Measurements from ENCODE around the gene RAB4B. TPM values are rescaled to one million over a fixed set of nuclear protein-coding genes. Genes with fewer than 3 reads are reported as not detected.

The RAB4B gene
- total RNA-seq, 1 experiment from 2014 or later: 29.7 TPM

DNA sequence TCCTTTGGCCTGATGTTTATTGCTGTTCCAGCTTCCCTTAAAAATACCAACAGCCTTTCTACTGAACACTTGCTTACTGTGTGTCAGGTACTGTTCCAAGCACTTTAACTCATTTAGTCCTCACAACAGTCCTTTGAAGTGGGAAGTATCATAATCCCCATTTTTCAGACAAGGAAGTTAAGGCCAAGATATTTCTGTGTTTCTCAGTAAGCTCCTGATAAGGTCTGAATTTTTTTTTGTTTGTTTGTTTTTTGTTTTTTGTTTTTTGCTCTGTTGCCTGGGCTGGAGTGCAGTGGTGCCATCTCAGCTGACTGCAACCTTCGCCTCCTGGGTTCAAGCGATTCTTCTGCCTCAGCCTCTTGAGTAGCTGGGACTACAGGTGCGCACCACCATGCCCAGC, 19.6 kb upstream of the RAB4B start:
- ChIA-PET POLR2A (interaction anchor here (1.9 kb wide), 1 partner anchor 19 kb away, joined by 6 read pairs; the partner anchor contains the start of gene RAB4B), CTCF (interaction anchor here (2.3 kb wide), 1 partner anchor 48 kb away, joined by 7 read pairs; no protein-coding TSS in a partner anchor)

DNA sequence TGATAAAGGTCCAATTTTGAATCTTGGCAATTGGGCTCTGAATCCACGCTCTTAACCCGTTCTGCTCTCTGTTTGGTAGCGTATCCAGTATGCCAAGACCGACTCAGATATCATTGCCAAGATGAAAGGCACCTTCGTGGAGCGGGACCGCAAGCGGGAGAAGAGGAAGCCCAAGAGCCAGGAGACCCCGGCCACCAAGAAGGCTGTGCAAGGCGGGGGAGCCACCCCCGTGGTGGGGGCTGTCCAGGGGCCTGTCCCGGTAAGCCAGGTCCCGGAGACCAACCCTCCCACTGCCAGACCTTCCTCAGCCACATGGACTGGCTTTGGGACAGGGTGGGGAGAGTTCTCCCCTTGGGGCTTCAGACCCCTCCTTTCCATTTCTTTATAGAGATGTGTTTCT, 18.7 kb upstream of the RAB4B start:
- ChIA-PET POLR2A (no interaction called here), CTCF (interaction anchor here (0.6 kb wide), 1 partner anchor 342 kb away, joined by 3 read pairs; no protein-coding TSS in a partner anchor)
- no peak overlapping the region for H3K4me3 Mint-ChIP-seq
- H3K9me3 Mint-ChIP-seq: no peaks in the 10 kb centered on the region
- no peak overlapping the region for H3K27ac Mint-ChIP-seq
- DNase-seq (ENCODE audit: low spot score): no peak
- ATAC-seq: no peak
- H3K4me1 Mint-ChIP-seq: peaks cover 15% of the 10 kb centered on the region
- H3K36me3 Mint-ChIP-seq: peaks cover 88% of the 10 kb centered on the region
- no peaks in the 10 kb centered on the region for H3K27me3 Mint-ChIP-seq (ENCODE audit: low read depth)
- no peak for TF ChIP-seq PREB (CRISPR knock-in tag; IDR thresholded peaks at IDR 0.05; ENCODE audit: borderline replicate concordance)
- TF ChIP-seq OVOL2 (CRISPR knock-in tag; IDR thresholded peaks at IDR 0.05; ENCODE audit: borderline replicate concordance): no peak
- TF ChIP-seq, protein P1, sequence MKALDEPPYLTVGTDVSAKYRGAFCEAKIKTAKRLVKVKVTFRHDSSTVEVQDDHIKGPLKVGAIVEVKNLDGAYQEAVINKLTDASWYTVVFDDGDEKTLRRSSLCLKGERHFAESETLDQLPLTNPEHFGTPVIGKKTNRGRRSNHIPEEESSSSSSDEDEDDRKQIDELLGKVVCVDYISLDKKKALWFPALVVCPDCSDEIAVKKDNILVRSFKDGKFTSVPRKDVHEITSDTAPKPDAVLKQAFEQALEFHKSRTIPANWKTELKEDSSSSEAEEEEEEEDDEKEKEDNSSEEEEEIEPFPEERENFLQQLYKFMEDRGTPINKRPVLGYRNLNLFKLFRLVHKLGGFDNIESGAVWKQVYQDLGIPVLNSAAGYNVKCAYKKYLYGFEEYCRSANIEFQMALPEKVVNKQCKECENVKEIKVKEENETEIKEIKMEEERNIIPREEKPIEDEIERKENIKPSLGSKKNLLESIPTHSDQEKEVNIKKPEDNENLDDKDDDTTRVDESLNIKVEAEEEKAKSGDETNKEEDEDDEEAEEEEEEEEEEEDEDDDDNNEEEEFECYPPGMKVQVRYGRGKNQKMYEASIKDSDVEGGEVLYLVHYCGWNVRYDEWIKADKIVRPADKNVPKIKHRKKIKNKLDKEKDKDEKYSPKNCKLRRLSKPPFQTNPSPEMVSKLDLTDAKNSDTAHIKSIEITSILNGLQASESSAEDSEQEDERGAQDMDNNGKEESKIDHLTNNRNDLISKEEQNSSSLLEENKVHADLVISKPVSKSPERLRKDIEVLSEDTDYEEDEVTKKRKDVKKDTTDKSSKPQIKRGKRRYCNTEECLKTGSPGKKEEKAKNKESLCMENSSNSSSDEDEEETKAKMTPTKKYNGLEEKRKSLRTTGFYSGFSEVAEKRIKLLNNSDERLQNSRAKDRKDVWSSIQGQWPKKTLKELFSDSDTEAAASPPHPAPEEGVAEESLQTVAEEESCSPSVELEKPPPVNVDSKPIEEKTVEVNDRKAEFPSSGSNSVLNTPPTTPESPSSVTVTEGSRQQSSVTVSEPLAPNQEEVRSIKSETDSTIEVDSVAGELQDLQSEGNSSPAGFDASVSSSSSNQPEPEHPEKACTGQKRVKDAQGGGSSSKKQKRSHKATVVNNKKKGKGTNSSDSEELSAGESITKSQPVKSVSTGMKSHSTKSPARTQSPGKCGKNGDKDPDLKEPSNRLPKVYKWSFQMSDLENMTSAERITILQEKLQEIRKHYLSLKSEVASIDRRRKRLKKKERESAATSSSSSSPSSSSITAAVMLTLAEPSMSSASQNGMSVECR (CRISPR knock-in tag; IDR thresholded peaks at IDR 0.05; ENCODE audit: borderline replicate concordance): no peak
- TF ChIP-seq SMAD4 (CRISPR knock-in tag; IDR thresholded peaks at IDR 0.05): no peak
- TF ChIP-seq NFYB (CRISPR knock-in tag; conservative IDR thresholded peaks at IDR 0.05; ENCODE audit: low read depth): no peak
- no peak for TF ChIP-seq TP53 (CRISPR knock-in tag; IDR thresholded peaks at IDR 0.05)
- TF ChIP-seq, protein P2, sequence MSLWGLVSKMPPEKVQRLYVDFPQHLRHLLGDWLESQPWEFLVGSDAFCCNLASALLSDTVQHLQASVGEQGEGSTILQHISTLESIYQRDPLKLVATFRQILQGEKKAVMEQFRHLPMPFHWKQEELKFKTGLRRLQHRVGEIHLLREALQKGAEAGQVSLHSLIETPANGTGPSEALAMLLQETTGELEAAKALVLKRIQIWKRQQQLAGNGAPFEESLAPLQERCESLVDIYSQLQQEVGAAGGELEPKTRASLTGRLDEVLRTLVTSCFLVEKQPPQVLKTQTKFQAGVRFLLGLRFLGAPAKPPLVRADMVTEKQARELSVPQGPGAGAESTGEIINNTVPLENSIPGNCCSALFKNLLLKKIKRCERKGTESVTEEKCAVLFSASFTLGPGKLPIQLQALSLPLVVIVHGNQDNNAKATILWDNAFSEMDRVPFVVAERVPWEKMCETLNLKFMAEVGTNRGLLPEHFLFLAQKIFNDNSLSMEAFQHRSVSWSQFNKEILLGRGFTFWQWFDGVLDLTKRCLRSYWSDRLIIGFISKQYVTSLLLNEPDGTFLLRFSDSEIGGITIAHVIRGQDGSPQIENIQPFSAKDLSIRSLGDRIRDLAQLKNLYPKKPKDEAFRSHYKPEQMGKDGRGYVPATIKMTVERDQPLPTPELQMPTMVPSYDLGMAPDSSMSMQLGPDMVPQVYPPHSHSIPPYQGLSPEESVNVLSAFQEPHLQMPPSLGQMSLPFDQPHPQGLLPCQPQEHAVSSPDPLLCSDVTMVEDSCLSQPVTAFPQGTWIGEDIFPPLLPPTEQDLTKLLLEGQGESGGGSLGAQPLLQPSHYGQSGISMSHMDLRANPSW (CRISPR knock-in tag; conservative IDR thresholded peaks at IDR 0.05; ENCODE audit: low read depth): no peak
- no peak for TF ChIP-seq HMGXB4 (CRISPR knock-in tag; IDR thresholded peaks at IDR 0.05)
- TF ChIP-seq, protein P3, sequence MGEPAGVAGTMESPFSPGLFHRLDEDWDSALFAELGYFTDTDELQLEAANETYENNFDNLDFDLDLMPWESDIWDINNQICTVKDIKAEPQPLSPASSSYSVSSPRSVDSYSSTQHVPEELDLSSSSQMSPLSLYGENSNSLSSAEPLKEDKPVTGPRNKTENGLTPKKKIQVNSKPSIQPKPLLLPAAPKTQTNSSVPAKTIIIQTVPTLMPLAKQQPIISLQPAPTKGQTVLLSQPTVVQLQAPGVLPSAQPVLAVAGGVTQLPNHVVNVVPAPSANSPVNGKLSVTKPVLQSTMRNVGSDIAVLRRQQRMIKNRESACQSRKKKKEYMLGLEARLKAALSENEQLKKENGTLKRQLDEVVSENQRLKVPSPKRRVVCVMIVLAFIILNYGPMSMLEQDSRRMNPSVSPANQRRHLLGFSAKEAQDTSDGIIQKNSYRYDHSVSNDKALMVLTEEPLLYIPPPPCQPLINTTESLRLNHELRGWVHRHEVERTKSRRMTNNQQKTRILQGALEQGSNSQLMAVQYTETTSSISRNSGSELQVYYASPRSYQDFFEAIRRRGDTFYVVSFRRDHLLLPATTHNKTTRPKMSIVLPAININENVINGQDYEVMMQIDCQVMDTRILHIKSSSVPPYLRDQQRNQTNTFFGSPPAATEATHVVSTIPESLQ (CRISPR knock-in tag; IDR thresholded peaks at IDR 0.05): no peak

More for the DNA sequence above, 19.6 kb upstream of the RAB4B start:
- Mint-ChIP-seq H3K27ac (no peak overlapping the region; the same call in 1 of the 2 replicates), H3K4me3 (no peak overlapping the region), H3K36me3 (peaks cover 83% of the 10 kb centered on the region), H3K27me3 (ENCODE audit: low read depth) (no peaks in the 10 kb centered on the region), H3K4me1 (peaks cover 18% of the 10 kb centered on the region), H3K9me3 (no peaks in the 10 kb centered on the region)
- ATAC-seq (no peak), DNase-seq (ENCODE audit: low spot score) (no peak)
- TF ChIP-seq PRRX2 (CRISPR knock-in tag; IDR thresholded peaks at IDR 0.05) (no peak), NR1H2 (CRISPR knock-in tag; IDR thresholded peaks at IDR 0.05) (no peak), OVOL2 (CRISPR knock-in tag; IDR thresholded peaks at IDR 0.05; ENCODE audit: borderline replicate concordance) (no peak), ZNF416 (CRISPR knock-in tag; IDR thresholded peaks at IDR 0.05) (no peak), ZNF281 (CRISPR knock-in tag; IDR thresholded peaks at IDR 0.05) (no peak)
